ENCODE data around the gene COL4A6.

DNA sequence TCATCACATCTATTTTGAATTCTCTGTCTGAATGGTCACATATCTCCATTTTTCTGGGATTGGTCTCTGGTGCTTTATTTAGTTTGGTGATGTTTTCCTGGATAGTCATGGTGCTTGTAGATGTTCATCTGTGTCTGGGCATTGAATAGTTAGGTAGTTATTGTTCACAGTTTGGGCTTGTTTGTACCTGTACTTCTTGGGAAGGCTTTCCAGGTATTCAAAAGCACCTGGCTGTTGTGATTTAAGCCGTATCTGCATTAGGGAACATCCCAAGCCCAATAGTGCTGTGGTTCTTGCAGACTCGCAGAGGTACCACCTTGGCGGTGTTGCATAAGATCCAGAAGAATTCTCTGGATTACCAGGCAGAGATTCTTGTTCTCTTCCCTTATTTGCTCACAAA lies 46.0 kb upstream of the COL4A6 start:
- TF ChIP-seq, protein P1, sequence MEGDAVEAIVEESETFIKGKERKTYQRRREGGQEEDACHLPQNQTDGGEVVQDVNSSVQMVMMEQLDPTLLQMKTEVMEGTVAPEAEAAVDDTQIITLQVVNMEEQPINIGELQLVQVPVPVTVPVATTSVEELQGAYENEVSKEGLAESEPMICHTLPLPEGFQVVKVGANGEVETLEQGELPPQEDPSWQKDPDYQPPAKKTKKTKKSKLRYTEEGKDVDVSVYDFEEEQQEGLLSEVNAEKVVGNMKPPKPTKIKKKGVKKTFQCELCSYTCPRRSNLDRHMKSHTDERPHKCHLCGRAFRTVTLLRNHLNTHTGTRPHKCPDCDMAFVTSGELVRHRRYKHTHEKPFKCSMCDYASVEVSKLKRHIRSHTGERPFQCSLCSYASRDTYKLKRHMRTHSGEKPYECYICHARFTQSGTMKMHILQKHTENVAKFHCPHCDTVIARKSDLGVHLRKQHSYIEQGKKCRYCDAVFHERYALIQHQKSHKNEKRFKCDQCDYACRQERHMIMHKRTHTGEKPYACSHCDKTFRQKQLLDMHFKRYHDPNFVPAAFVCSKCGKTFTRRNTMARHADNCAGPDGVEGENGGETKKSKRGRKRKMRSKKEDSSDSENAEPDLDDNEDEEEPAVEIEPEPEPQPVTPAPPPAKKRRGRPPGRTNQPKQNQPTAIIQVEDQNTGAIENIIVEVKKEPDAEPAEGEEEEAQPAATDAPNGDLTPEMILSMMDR (IDR thresholded peaks at IDR 0.05), result no peak
- TF ChIP-seq SIN3A (IDR thresholded peaks at IDR 0.05; ENCODE audit: borderline replicate concordance, insufficient read depth, low read depth, low read length) (no peak), POLR2AphosphoS5 (IDR thresholded peaks at IDR 0.05; ENCODE audit: low read depth, low read length) (no peak), TCF7L2 (IDR thresholded peaks at IDR 0.05; ENCODE audit: low read depth, low read length) (no peak)
- TF ChIP-seq, protein P2, sequence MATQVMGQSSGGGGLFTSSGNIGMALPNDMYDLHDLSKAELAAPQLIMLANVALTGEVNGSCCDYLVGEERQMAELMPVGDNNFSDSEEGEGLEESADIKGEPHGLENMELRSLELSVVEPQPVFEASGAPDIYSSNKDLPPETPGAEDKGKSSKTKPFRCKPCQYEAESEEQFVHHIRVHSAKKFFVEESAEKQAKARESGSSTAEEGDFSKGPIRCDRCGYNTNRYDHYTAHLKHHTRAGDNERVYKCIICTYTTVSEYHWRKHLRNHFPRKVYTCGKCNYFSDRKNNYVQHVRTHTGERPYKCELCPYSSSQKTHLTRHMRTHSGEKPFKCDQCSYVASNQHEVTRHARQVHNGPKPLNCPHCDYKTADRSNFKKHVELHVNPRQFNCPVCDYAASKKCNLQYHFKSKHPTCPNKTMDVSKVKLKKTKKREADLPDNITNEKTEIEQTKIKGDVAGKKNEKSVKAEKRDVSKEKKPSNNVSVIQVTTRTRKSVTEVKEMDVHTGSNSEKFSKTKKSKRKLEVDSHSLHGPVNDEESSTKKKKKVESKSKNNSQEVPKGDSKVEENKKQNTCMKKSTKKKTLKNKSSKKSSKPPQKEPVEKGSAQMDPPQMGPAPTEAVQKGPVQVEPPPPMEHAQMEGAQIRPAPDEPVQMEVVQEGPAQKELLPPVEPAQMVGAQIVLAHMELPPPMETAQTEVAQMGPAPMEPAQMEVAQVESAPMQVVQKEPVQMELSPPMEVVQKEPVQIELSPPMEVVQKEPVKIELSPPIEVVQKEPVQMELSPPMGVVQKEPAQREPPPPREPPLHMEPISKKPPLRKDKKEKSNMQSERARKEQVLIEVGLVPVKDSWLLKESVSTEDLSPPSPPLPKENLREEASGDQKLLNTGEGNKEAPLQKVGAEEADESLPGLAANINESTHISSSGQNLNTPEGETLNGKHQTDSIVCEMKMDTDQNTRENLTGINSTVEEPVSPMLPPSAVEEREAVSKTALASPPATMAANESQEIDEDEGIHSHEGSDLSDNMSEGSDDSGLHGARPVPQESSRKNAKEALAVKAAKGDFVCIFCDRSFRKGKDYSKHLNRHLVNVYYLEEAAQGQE (IDR thresholded peaks at IDR 0.05; ENCODE audit: insufficient read depth in 1 of 2, low read depth in 2 of 2, low read length in 1 of 2), result no peak
